ENCODE measurements around the gene OR10X1.

Gene OR10X1

GRCh38 chr1:158579733-158580132, at the start of gene OR10X1:
Gene OR10X1 (minus strand): TSS chr1:158579899. CDS start chr1:158579899, 0 bp downstream.
- DNase-seq (ENCODE audit: low read depth in 2 of 2), result no peak

GRCh38 chr1:158613764-158614163, 34.1 kb upstream of the OR10X1 start:
- DNase-seq (ENCODE audit: low read depth in 2 of 2), result no peak

GRCh38 chr1:158611916-158612315, 32.2 kb upstream of the OR10X1 start:
- DNase-seq (ENCODE audit: low read depth in 2 of 2), result no peak

GRCh38 chr1:158607296-158607695, 27.6 kb upstream of the OR10X1 start:
- DNase-seq (ENCODE audit: low read depth in 2 of 2), result no peak

GRCh38 chr1:158604968-158605367, 25.3 kb upstream of the OR10X1 start, which contains the start of gene OR10Z1:
Gene OR10Z1 (plus strand): TSS chr1:158605268. CDS start chr1:158606439, 1,171 bp downstream.
- DNase-seq (ENCODE audit: low read depth in 2 of 2), result no peak

GRCh38 chr1:158600735-158601134, 21.0 kb upstream of the OR10X1 start:
- DNase-seq (ENCODE audit: low read depth in 2 of 2), result no peak

- no peak for DNase-seq (ENCODE audit: low read depth in 2 of 2)
These were observed 7.2 kb upstream of the OR10X1 start for GRCh38 chr1:158586942-158587341.

- no peak for DNase-seq (ENCODE audit: low read depth in 2 of 2)
These were observed 4.3 kb upstream of the OR10X1 start for GRCh38 chr1:158583962-158584361.

- DNase-seq (ENCODE audit: low read depth in 2 of 2), result no peak
These were observed 2.1 kb downstream of the OR10X1 start for GRCh38 chr1:158577561-158577960.

- no peak for DNase-seq (ENCODE audit: low read depth in 2 of 2)
These were observed 7.5 kb downstream of the OR10X1 start for GRCh38 chr1:158572226-158572625.

GRCh38 chr1:158570480-158570879, 9.2 kb downstream of the OR10X1 start, which contains the start of gene OR6P1:
Gene OR6P1 (minus strand): TSS chr1:158570580. CDS start chr1:158563604, 6,976 bp downstream.
- DNase-seq (ENCODE audit: low read depth in 2 of 2), result no peak

- DNase-seq (ENCODE audit: low read depth in 2 of 2), result no peak
These were observed 15.1 kb downstream of the OR10X1 start for GRCh38 chr1:158564608-158565007.

GRCh38 chr1:158563853-158564252, 15.8 kb downstream of the OR10X1 start:
- DNase-seq (ENCODE audit: low read depth in 2 of 2), result no peak

- DNase-seq (ENCODE audit: low read depth in 2 of 2), result no peak
These were observed 20.0 kb downstream of the OR10X1 start for GRCh38 chr1:158559696-158560095.

- no peak for DNase-seq (ENCODE audit: low read depth in 2 of 2)
These were observed 25.3 kb downstream of the OR10X1 start, which contains the start of gene OR6Y1 for GRCh38 chr1:158554352-158554751. Gene OR6Y1 (minus strand): TSS chr1:158554405. CDS start chr1:158548105, 6,300 bp downstream.

GRCh38 chr1:158552296-158552695, 27.4 kb downstream of the OR10X1 start:
- no peak for DNase-seq (ENCODE audit: low read depth in 2 of 2)

- DNase-seq (ENCODE audit: low read depth in 2 of 2), result no peak
These were observed 32.2 kb downstream of the OR10X1 start for GRCh38 chr1:158547533-158547932.

- no peak for DNase-seq (ENCODE audit: low read depth in 2 of 2)
These were observed 42.1 kb downstream of the OR10X1 start for GRCh38 chr1:158537609-158538008.

- DNase-seq (ENCODE audit: low read depth in 2 of 2), result no peak
These were observed 45.2 kb downstream of the OR10X1 start for GRCh38 chr1:158534496-158534895.
